Osteocyte (in vitro differentiated cells): ENCODE results near the gene THSD4. TPM values are rescaled to one million over a fixed set of nuclear protein-coding genes. Genes with fewer than 3 reads are reported as not detected.
A peak's percentile ranks its signal among the peaks of the same experiment; 100 is the strongest.

Source experiments
- DNase-seq: peaks from one replicate; pipeline ENCODE4 v3.0.0; 2021; ENCODE audit warnings: mixed read lengths; ENCODE audit not compliant: unreplicated experiment; ENCODE audit errors: extremely low spot score
- H3K27ac Mint-ChIP-seq: one replicate; pipeline ENCODE4 v1.8.0; 2021; ENCODE audit warnings: mild to moderate bottlenecking, mixed read lengths; ENCODE audit not compliant: unreplicated experiment
- H3K27me3 Mint-ChIP-seq: one replicate; pipeline ENCODE4 v1.8.0; 2021; ENCODE audit warnings: mixed read lengths; ENCODE audit not compliant: unreplicated experiment
- H3K36me3 Mint-ChIP-seq: one replicate; pipeline ENCODE4 v1.8.0; 2021; ENCODE audit warnings: mixed read lengths; ENCODE audit not compliant: unreplicated experiment
- H3K4me1 Mint-ChIP-seq: one replicate; pipeline ENCODE4 v1.8.0; 2021; ENCODE audit warnings: mixed read lengths; ENCODE audit not compliant: unreplicated experiment
- H3K4me3 Mint-ChIP-seq: one replicate; pipeline ENCODE4 v1.8.0; 2021; ENCODE audit warnings: mild to moderate bottlenecking, moderate library complexity, mixed read lengths; ENCODE audit not compliant: unreplicated experiment
- H3K9me3 Mint-ChIP-seq: one replicate; pipeline ENCODE4 v1.8.0; 2021; ENCODE audit warnings: mixed read lengths; ENCODE audit not compliant: unreplicated experiment
- CTCF ChIP-seq: fragments of 200-600 bp; sonication (generic); IDR thresholded peaks from 2 replicates; pipeline ENCODE4 v1.5.0; 2021; ENCODE audit warnings: antibody characterized with exemption, mild to moderate bottlenecking, moderate library complexity
- total RNA-seq: library from RNA; stranded (reverse); gene quantifications from 2 replicates; pipeline ENCODE4 v1.2.1, GENCODE V29; 2021

THSD4 gene
- total RNA-seq, 1 donor from 2014 or later, result 5.7 TPM

DNA sequence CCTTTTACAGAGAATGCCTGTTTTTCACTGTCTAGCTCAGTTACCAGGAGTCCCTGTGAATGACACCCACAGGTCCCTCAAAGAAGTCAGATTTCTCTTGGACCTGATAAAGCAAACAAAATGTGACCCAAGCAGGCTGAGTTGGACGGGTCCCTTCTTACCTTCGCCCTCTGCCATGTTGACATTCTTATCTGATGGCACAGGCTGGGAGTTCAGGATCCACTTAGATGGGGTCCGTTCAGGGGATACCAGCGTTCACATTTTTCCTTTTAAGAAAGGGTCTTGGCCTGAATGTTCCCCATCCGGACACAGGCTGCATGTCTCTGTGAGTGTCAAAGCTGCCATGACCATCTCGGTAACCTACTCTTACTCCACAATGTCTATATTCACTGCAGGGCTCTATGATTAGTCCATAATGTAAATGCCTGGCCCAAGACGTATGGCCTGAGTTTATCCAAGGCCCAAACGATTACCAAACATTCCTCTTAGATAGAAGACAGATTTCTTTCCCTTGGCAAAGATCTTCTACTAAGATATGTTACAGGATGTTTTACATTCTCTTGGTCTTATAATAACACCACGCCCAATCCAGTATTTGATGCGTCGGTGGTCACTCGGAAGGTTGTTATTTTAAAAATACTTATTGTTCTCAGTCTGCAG is 179.1 kb downstream of the THSD4 start:
- no peak overlapping the region for H3K4me3 Mint-ChIP-seq
- no peaks in the 10 kb centered on the region for H3K27me3 Mint-ChIP-seq
- H3K4me1 Mint-ChIP-seq, result peaks cover 60% of the 10 kb centered on the region
- no peak for TF ChIP-seq CTCF
- H3K36me3 Mint-ChIP-seq, result peaks cover 5% of the 10 kb centered on the region
- no peak for DNase-seq
- peak overlapping the region; percentile 96 for H3K27ac Mint-ChIP-seq
- peaks cover 6% of the 10 kb centered on the region for H3K9me3 Mint-ChIP-seq

DNA sequence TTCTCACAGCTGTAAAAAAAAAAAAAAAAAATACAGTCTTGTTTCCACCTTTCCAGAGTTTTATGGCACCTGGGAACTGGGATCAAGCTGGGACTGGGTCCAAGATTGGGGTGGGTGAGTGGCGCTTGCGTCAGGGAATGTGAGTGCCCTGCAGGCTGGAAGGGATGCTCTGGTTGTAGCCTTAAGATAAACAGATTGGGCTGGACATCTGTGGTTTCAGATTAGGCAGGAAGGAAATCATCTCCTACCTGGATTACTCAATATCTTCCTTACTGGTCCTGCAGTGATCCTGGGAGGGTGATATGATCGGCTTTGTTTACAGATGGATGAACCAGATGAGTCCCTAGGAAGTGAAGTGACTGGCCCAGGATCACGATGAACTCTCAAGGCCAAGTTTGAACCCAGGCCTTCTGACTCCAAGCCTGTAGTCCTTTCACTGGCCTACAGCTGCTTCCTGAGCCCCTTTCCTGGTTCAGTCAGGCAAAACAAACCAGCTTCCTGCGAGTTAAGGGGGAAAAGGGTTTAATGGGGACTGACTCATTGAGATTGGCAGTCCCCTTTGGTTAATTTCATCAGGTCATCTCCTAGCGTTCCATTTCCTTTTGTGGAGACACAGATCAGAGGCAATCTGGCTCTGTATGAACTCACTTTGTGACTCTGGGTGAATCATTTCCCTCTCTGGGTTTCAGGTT is 179.8 kb downstream of the THSD4 start:
- Mint-ChIP-seq H3K4me1 (peaks cover 54% of the 10 kb centered on the region), H3K9me3 (peaks cover 6% of the 10 kb centered on the region), H3K36me3 (peaks cover 5% of the 10 kb centered on the region), H3K27me3 (no peaks in the 10 kb centered on the region), H3K27ac (peak overlapping the region; percentile 96), H3K4me3 (peak overlapping the region; percentile 10)
- TF ChIP-seq CTCF, result no peak
- no peak for DNase-seq

DNA sequence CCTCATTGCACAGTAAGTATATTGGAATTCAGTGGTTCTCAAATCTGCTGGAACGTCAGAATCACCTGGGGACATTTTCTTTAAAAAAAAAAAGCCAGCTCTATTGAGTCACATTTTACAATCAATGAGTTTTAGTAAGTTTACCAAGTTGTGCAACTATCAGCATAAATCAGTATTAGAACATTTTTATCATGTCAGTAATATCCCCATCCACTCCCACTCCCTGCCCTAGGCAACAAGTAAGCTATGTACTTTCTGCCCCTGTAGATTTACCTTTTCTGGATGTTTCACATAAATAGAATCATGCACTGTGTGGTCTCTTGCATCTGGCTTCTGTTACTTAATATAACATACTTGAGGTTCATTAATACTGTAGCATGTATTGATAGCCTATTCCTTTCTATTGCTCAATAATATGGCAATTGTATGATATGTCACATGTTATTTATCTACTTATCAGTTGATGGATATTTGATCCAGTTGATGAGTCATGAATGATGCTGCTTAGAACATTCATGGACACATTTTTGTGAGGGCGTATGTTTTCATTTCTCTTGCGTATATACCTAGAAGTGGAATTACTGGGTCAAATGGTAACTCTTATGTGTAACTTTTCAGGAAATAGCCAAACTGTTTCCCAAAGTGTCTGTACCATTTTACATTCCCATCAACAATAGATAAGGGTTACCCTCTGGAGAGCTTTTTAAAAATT is 180.5 kb downstream of the THSD4 start:
- no peak for TF ChIP-seq CTCF
- DNase-seq, result no peak
- H3K9me3 Mint-ChIP-seq, result peaks cover 6% of the 10 kb centered on the region
- no peak overlapping the region for H3K4me3 Mint-ChIP-seq
- peaks cover 5% of the 10 kb centered on the region for H3K36me3 Mint-ChIP-seq
- peaks cover 49% of the 10 kb centered on the region for H3K4me1 Mint-ChIP-seq
- H3K27me3 Mint-ChIP-seq, result no peaks in the 10 kb centered on the region
- peak overlapping the region; percentile 96 for H3K27ac Mint-ChIP-seq

GRCh38 chr15:71296315-71296679 is 181.0 kb downstream of the THSD4 start:
- Mint-ChIP-seq H3K9me3 (peaks cover 6% of the 10 kb centered on the region), H3K4me1 (peaks cover 44% of the 10 kb centered on the region), H3K36me3 (peaks cover 5% of the 10 kb centered on the region), H3K27me3 (no peaks in the 10 kb centered on the region), H3K27ac (peak overlapping the region; percentile 3), H3K4me3 (no peak overlapping the region)
- no peak for TF ChIP-seq CTCF
- no peak for DNase-seq
